Naive thymus-derived CD4-positive, alpha-beta T cell (primary cell): ENCODE data around the gene RUNX2. TPM values are rescaled to one million over a fixed set of nuclear protein-coding genes. Genes with fewer than 3 reads are reported as not detected.

Source experiments
- ATAC-seq: fragments of 150-1000 bp; cut with Tn5 transposase; 2 replicates; pipeline ENCODE4 v1.10.0; 2021; ENCODE audit warnings: mild to moderate bottlenecking, moderate library complexity
- CTCF ChIA-PET: fragments of 350-600 bp; sonication (Branson Sonifier 250); formaldehyde crosslinking; loops from one replicate; lab custom pipeline; 2021; ENCODE audit warnings: antibody characterized with exemption; lab: Charles Lee
- POLR2A ChIA-PET: fragments of 350-600 bp; sonication (Branson Sonifier 250); formaldehyde crosslinking; loops from one replicate; lab custom pipeline; 2021; ENCODE audit warnings: antibody characterized with exemption, inconsistent platforms; lab: Charles Lee
- DNase-seq, 9 donors: peaks; one replicate each; pipeline versions ENCODE4 v3.0.0 to v3.0.0-alpha.2; 2020 to 2022; ENCODE audit warnings: mixed read lengths in 1 of 9
- H3K27ac ChIP-seq: one replicate; pipeline ENCODE4 v1.7.0; 2013; ENCODE audit warnings: mild to moderate bottlenecking, low read depth, low read length, moderate library complexity
- H3K27me3 ChIP-seq, 2 donors: one replicate each; pipeline ENCODE4 v1.7.0; 2013; ENCODE audit warnings: low read length in 2 of 2, mild to moderate bottlenecking in 2 of 2, moderate library complexity in 2 of 2; ENCODE audit not compliant: control insufficient read depth in 2 of 2, insufficient read depth in 2 of 2
- H3K36me3 ChIP-seq, 3 experiments: 1 replicate in 2 of 3; 2 replicates in 1 of 3; pipeline ENCODE4 v1.7.0; 2013; ENCODE audit warnings: low read length in 3 of 3, mild to moderate bottlenecking in 3 of 3, moderate library complexity in 1 of 3; ENCODE audit not compliant: insufficient read depth in 3 of 3, control insufficient read depth in 2 of 3
- H3K4me1 ChIP-seq, 2 donors: one replicate each; pipeline ENCODE4 v1.7.0; 2013; ENCODE audit warnings: low read length in 2 of 2, mild to moderate bottlenecking in 2 of 2, moderate library complexity in 1 of 2; ENCODE audit not compliant: control insufficient read depth in 2 of 2, insufficient read depth in 2 of 2
- H3K4me3 ChIP-seq: 2 replicates; pipeline ENCODE4 v1.7.0; 2013; ENCODE audit warnings: mild to moderate bottlenecking, low read length
- H3K9me3 ChIP-seq, 3 experiments: 1 replicate in 2 of 3; 2 replicates in 1 of 3; pipeline ENCODE4 v1.7.0; 2013; ENCODE audit warnings: low read length in 3 of 3; ENCODE audit not compliant: control insufficient read depth in 2 of 3
- H3K27ac Mint-ChIP-seq, 9 donors: one replicate each; pipeline ENCODE4 v1.8.0; 2020 to 2022; ENCODE audit warnings: mixed read lengths in 9 of 9, mild to moderate bottlenecking in 8 of 9, moderate library complexity in 5 of 9, inconsistent platforms in 2 of 9
- H3K27me3 Mint-ChIP-seq, 5 donors: one replicate each; pipeline ENCODE4 v1.8.0; 2021 to 2022; ENCODE audit warnings: mixed read lengths in 5 of 5, mild to moderate bottlenecking in 1 of 5
- H3K36me3 Mint-ChIP-seq, 5 donors: one replicate each; pipeline ENCODE4 v1.8.0; 2020 to 2022; ENCODE audit warnings: mixed read lengths in 5 of 5, mild to moderate bottlenecking in 3 of 5, inconsistent platforms in 1 of 5
- H3K4me1 Mint-ChIP-seq, 7 donors: one replicate each; pipeline ENCODE4 v1.8.0; 2020 to 2022; ENCODE audit warnings: mixed read lengths in 7 of 7, mild to moderate bottlenecking in 3 of 7, inconsistent platforms in 1 of 7
- H3K4me3 Mint-ChIP-seq, 10 donors: one replicate each; pipeline ENCODE4 v1.8.0; 2020 to 2022; ENCODE audit warnings: mild to moderate bottlenecking in 10 of 10, mixed read lengths in 10 of 10, moderate library complexity in 6 of 10, inconsistent platforms in 2 of 10
- H3K9me3 Mint-ChIP-seq, 11 donors: one replicate each; pipeline ENCODE4 v1.8.0; 2020 to 2022; ENCODE audit warnings: mixed read lengths in 11 of 11, mild to moderate bottlenecking in 4 of 11, inconsistent platforms in 1 of 11, moderate library complexity in 1 of 11
- intact Hi-C, 2 donors: fragments of 100-400 bp; cut with micrococcal nuclease; formaldehyde crosslinking; loops; one replicate each; pipeline ENCODE4 v1.15.1; 2023
- polyA plus RNA-seq, 2 donors: library from polyadenylated mRNA; unstranded; fragments of 300-500 nt; fragmentation: Illumina TruSeq; gene quantifications; one replicate each; pipeline ENCODE4 v1.2.3, GENCODE V29; 2021
- total RNA-seq, 6 experiments: library from RNA in 5 of 6; stranded (reverse) in 5 of 6; gene quantifications; 1 replicate in 5 of 6; 2 replicates in 1 of 6; pipeline ENCODE4 v1.2.3 and lab custom pipeline; 2021 to 2026

The RUNX2 gene
- total and polyA plus RNA-seq, 7 experiments from 2014 or later: 2.3 to 17.9 (median 13.9) TPM

- no peaks in the 10 kb centered on the region for H3K4me1 ChIP-seq
- intact Hi-C loops: loop anchor here in 1 of 2 donors (2.0 kb wide), 1 partner anchor 109 kb away; no protein-coding TSS in a partner anchor
Measured at GRCh38 chr6:45477790-45478189, 149.7 kb downstream of the RUNX2 start.

GRCh38 chr6:45478240-45478639 is 150.1 kb downstream of the RUNX2 start:
- peaks cover 0 to 8% (median 0%) of the 10 kb centered on the region in 5 donors for H3K36me3 Mint-ChIP-seq
- H3K27me3 ChIP-seq: no peaks in the 10 kb centered on the region
- no peak for DNase-seq
- ATAC-seq: peak; percentile 72
- H3K27me3 Mint-ChIP-seq: no peaks in the 10 kb centered on the region
- ChIA-PET CTCF (no interaction called here), POLR2A (no interaction called here)
- no peak overlapping the region for H3K4me3 Mint-ChIP-seq
- H3K4me1 Mint-ChIP-seq: peaks cover 5 to 9% (median 7%) of the 10 kb centered on the region in 7 donors
- H3K27ac Mint-ChIP-seq: no peak overlapping the region
- no peaks in the 10 kb centered on the region for H3K4me1 ChIP-seq
- no peaks in the 10 kb centered on the region for H3K9me3 ChIP-seq
- no peaks in the 10 kb centered on the region for H3K36me3 ChIP-seq
- intact Hi-C loops: no loop called here
- no peaks in the 10 kb centered on the region for H3K9me3 Mint-ChIP-seq
- H3K4me3 ChIP-seq: no peak overlapping the region
- no peak overlapping the region for H3K27ac ChIP-seq

More at GRCh38 chr6:45477790-45478189, 149.7 kb downstream of the RUNX2 start:
- H3K9me3 Mint-ChIP-seq: no peaks in the 10 kb centered on the region
- H3K4me3 Mint-ChIP-seq: no peak overlapping the region
- Histone ChIP-seq H3K27ac (no peak overlapping the region), H3K36me3 (no peaks in the 10 kb centered on the region), H3K9me3 (no peaks in the 10 kb centered on the region), H3K27me3 (no peaks in the 10 kb centered on the region), H3K4me3 (no peak overlapping the region)
- no peak for DNase-seq
- peaks cover 5 to 11% (median 7%) of the 10 kb centered on the region in 7 donors for H3K4me1 Mint-ChIP-seq
- H3K36me3 Mint-ChIP-seq: peaks cover 0 to 5% (median 0%) of the 10 kb centered on the region in 5 donors
- no peaks in the 10 kb centered on the region for H3K27me3 Mint-ChIP-seq
- ChIA-PET POLR2A (no interaction called here), CTCF (no interaction called here)
- no peak for ATAC-seq
- H3K27ac Mint-ChIP-seq: no peak overlapping the region

GRCh38 chr6:45479834-45480751 is 152.0 kb downstream of the RUNX2 start:
- Histone ChIP-seq H3K27me3 (no peaks in the 10 kb centered on the region), H3K4me3 (no peak overlapping the region), H3K4me1 (no peaks in the 10 kb centered on the region), H3K36me3 (no peaks in the 10 kb centered on the region), H3K27ac (no peak overlapping the region), H3K9me3 (no peaks in the 10 kb centered on the region)
- peaks cover 0 to 7% (median 0%) of the 10 kb centered on the region in 5 donors for H3K36me3 Mint-ChIP-seq
- H3K4me1 Mint-ChIP-seq: peaks cover 4 to 10% (median 7%) of the 10 kb centered on the region in 7 donors
- H3K27me3 Mint-ChIP-seq: peaks cover 0 to 4% (median 0%) of the 10 kb centered on the region in 5 donors
- H3K9me3 Mint-ChIP-seq: no peaks in the 10 kb centered on the region
- DNase-seq: no peak
- H3K27ac Mint-ChIP-seq: no peak overlapping the region
- POLR2A ChIA-PET: no interaction called here
- intact Hi-C loops: no loop called here
- ATAC-seq: peak; percentile 53
- no peak overlapping the region for H3K4me3 Mint-ChIP-seq
- CTCF ChIA-PET: no interaction called here

- POLR2A ChIA-PET: no interaction called here
- Mint-ChIP-seq H3K27me3 (peaks cover 0 to 4% (median 0%) of the 10 kb centered on the region in 5 donors), H3K9me3 (no peaks in the 10 kb centered on the region), H3K4me1 (peaks cover 3 to 10% (median 7%) of the 10 kb centered on the region in 7 donors), H3K27ac (no peak overlapping the region), H3K4me3 (no peak overlapping the region), H3K36me3 (peaks cover 0 to 8% (median 0%) of the 10 kb centered on the region in 5 donors)
- Histone ChIP-seq H3K9me3 (no peaks in the 10 kb centered on the region), H3K27me3 (no peaks in the 10 kb centered on the region), H3K4me3 (no peak overlapping the region), H3K27ac (no peak overlapping the region), H3K36me3 (no peaks in the 10 kb centered on the region), H3K4me1 (no peaks in the 10 kb centered on the region)
- CTCF ChIA-PET: no interaction called here
- ATAC-seq (no peak), DNase-seq (no peak)
- intact Hi-C loops: no loop called here
Measured at GRCh38 chr6:45480752-45481415, 152.8 kb downstream of the RUNX2 start.

- CTCF ChIA-PET: no interaction called here
Measured at GRCh38 chr6:45483021-45483420, 154.9 kb downstream of the RUNX2 start.

GRCh38 chr6:45483501-45483900 is 155.4 kb downstream of the RUNX2 start:
- POLR2A ChIA-PET: no interaction called here

More at GRCh38 chr6:45483021-45483420, 154.9 kb downstream of the RUNX2 start:
- peaks cover 0 to 3% of the 10 kb centered on the region in 2 donors for H3K4me1 ChIP-seq
- Mint-ChIP-seq H3K27ac (no peak overlapping the region), H3K4me1 (peaks cover 7 to 23% (median 16%) of the 10 kb centered on the region in 7 donors), H3K9me3 (no peaks in the 10 kb centered on the region), H3K4me3 (no peak overlapping the region), H3K36me3 (peaks cover 0 to 11% (median 0%) of the 10 kb centered on the region in 5 donors), H3K27me3 (peaks cover 0 to 4% (median 0%) of the 10 kb centered on the region in 5 donors)
- no peaks in the 10 kb centered on the region for H3K27me3 ChIP-seq
- intact Hi-C loops: no loop called here
- no peaks in the 10 kb centered on the region for H3K36me3 ChIP-seq
- no peak for DNase-seq
- no peaks in the 10 kb centered on the region for H3K9me3 ChIP-seq
- no peak overlapping the region for H3K27ac ChIP-seq
- no peak overlapping the region for H3K4me3 ChIP-seq
- ATAC-seq: no peak
- POLR2A ChIA-PET: no interaction called here

More at GRCh38 chr6:45483501-45483900, 155.4 kb downstream of the RUNX2 start:
- Histone ChIP-seq H3K36me3 (no peaks in the 10 kb centered on the region), H3K4me3 (no peak overlapping the region), H3K27ac (no peak overlapping the region), H3K27me3 (no peaks in the 10 kb centered on the region), H3K9me3 (no peaks in the 10 kb centered on the region), H3K4me1 (peaks cover 3 to 8% of the 10 kb centered on the region in 2 donors)
- peaks cover 0 to 11% (median 0%) of the 10 kb centered on the region in 5 donors for H3K36me3 Mint-ChIP-seq
- ATAC-seq: no peak
- intact Hi-C loops: no loop called here
- CTCF ChIA-PET: no interaction called here
- H3K27me3 Mint-ChIP-seq: peaks cover 0 to 4% (median 0%) of the 10 kb centered on the region in 5 donors
- H3K27ac Mint-ChIP-seq: no peak overlapping the region
- H3K4me1 Mint-ChIP-seq: peaks cover 9 to 25% (median 19%) of the 10 kb centered on the region in 7 donors
- no peak overlapping the region for H3K4me3 Mint-ChIP-seq
- no peak for DNase-seq
- H3K9me3 Mint-ChIP-seq: no peaks in the 10 kb centered on the region
